Measurements from ENCODE around the gene LCN10. TPM values are rescaled to one million over a fixed set of nuclear protein-coding genes. Genes with fewer than 3 reads are reported as not detected.

LCN10 gene
- total and polyA plus RNA-seq, 7 donors = 1.2 to 9.2 (median 2.1) TPM

GRCh38 chr9:136739509-136739908 lies 3.2 kb downstream of the LCN10 start:
- no peaks in the 10 kb centered on the region for H3K9me3 ChIP-seq
- TF ChIP-seq CTCF (IDR thresholded peaks at IDR 0.05) (no peak), EP300 (IDR thresholded peaks at IDR 0.05) (no peak), POLR2AphosphoS5 (IDR thresholded peaks at IDR 0.05) (no peak), POLR2A (IDR thresholded peaks at IDR 0.05) (no peak)
- H3K4me3 ChIP-seq = no peak overlapping the region
- peaks cover 26 to 45% (median 31%) of the 10 kb centered on the region in 3 donors for H3K27me3 ChIP-seq
- intact Hi-C loops (cut with DNase I) = no loop called here
- H3K36me3 ChIP-seq = no peaks in the 10 kb centered on the region
- H3K4me1 ChIP-seq = peaks cover 0 to 14% (median 10%) of the 10 kb centered on the region in 4 donors
- no peak overlapping the region for H3K27ac ChIP-seq
- WGBS, 2 donors = 81 to 89% methylated on average over 23 of the region's 23 CpGs
- no peak for DNase-seq

- WGBS, 2 donors = 87 to 93% methylated on average over 20 of the region's 20 CpGs
- H3K9me3 ChIP-seq = no peaks in the 10 kb centered on the region
- intact Hi-C loops (cut with DNase I) = no loop called here
- no peak for TF ChIP-seq POLR2AphosphoS5 (IDR thresholded peaks at IDR 0.05)
- no peak for TF ChIP-seq EP300 (IDR thresholded peaks at IDR 0.05)
- TF ChIP-seq CTCF (IDR thresholded peaks at IDR 0.05) = no peak
- TF ChIP-seq POLR2A (IDR thresholded peaks at IDR 0.05) = no peak
- H3K27me3 ChIP-seq = peaks cover 26 to 40% (median 26%) of the 10 kb centered on the region in 3 donors
- DNase-seq = no peak
- no peaks in the 10 kb centered on the region for H3K36me3 ChIP-seq
- H3K27ac ChIP-seq = no peak overlapping the region
- no peak overlapping the region for H3K4me3 ChIP-seq
- peaks cover 0 to 14% (median 10%) of the 10 kb centered on the region in 4 donors for H3K4me1 ChIP-seq
Measured at GRCh38 chr9:136738960-136739359, 3.8 kb downstream of the LCN10 start.

GRCh38 chr9:136735812-136736480 lies 6.8 kb downstream of the LCN10 start:
- H3K4me1 ChIP-seq = peaks cover 0 to 3% (median 3%) of the 10 kb centered on the region in 4 donors
- no peak overlapping the region for H3K4me3 ChIP-seq
- H3K9me3 ChIP-seq = no peaks in the 10 kb centered on the region
- DNase-seq = no peak
- no peak overlapping the region for H3K27ac ChIP-seq
- TF ChIP-seq CTCF (IDR thresholded peaks at IDR 0.05) (no peak), EP300 (IDR thresholded peaks at IDR 0.05) (no peak), POLR2AphosphoS5 (IDR thresholded peaks at IDR 0.05) (no peak), POLR2A (IDR thresholded peaks at IDR 0.05) (no peak)
- 85 to 90% methylated on average over 21 of the region's 21 CpGs for WGBS, 2 donors
- intact Hi-C loops (cut with DNase I) = no loop called here
- H3K36me3 ChIP-seq = no peaks in the 10 kb centered on the region
- H3K27me3 ChIP-seq = peaks cover 0 to 10% (median 3%) of the 10 kb centered on the region in 3 donors

GRCh38 chr9:136734837-136735496 lies 7.8 kb downstream of the LCN10 start:
- no peaks in the 10 kb centered on the region for H3K9me3 ChIP-seq
- intact Hi-C loops (cut with DNase I) = no loop called here
- no peak overlapping the region for H3K4me3 ChIP-seq
- 85 to 88% methylated on average over 12 of the region's 12 CpGs for WGBS, 2 donors
- DNase-seq = no peak
- no peak overlapping the region for H3K27ac ChIP-seq
- no peaks in the 10 kb centered on the region for H3K4me1 ChIP-seq
- no peak for TF ChIP-seq POLR2A (IDR thresholded peaks at IDR 0.05)
- H3K36me3 ChIP-seq = no peaks in the 10 kb centered on the region
- H3K27me3 ChIP-seq = no peaks in the 10 kb centered on the region

- H3K4me1 ChIP-seq = peaks cover 0 to 11% (median 8%) of the 10 kb centered on the region in 4 donors
- no peak overlapping the region for H3K4me3 ChIP-seq
- H3K36me3 ChIP-seq = no peaks in the 10 kb centered on the region
- H3K27ac ChIP-seq = no peak overlapping the region
- no peaks in the 10 kb centered on the region for H3K27me3 ChIP-seq
- no peaks in the 10 kb centered on the region for H3K9me3 ChIP-seq
- TF ChIP-seq POLR2A (IDR thresholded peaks at IDR 0.05) (no peak), CTCF (IDR thresholded peaks at IDR 0.05) (no peak), POLR2AphosphoS5 (IDR thresholded peaks at IDR 0.05) (no peak), EP300 (IDR thresholded peaks at IDR 0.05) (no peak)
- intact Hi-C loops (cut with DNase I) = no loop called here
- DNase-seq = no peak
- 87 to 91% methylated on average over 12 of the region's 12 CpGs for WGBS, 2 donors
Measured at GRCh38 chr9:136733611-136734010, 9.1 kb downstream of the LCN10 start.
